RKO (cell line): ENCODE data around the gene CTSK.

ENCODE experiments used
- DNase-seq: peaks from one replicate; pipeline ENCODE4 v3.0.0-alpha.2; 2016; ENCODE audit warnings: low spot score

CTSK gene

GRCh38 chr1:150760013-150760412 lies 48.0 kb downstream of the CTSK start:
- DNase-seq = no peak

- no peak for DNase-seq
These were observed 54.6 kb downstream of the CTSK start for GRCh38 chr1:150753416-150753815.

- no peak for DNase-seq
These were observed 56.6 kb downstream of the CTSK start for GRCh38 chr1:150751443-150751842.

GRCh38 chr1:150749720-150750311 lies 58.2 kb downstream of the CTSK start:
- no peak for DNase-seq

- DNase-seq = no peak
These were observed 59.0 kb downstream of the CTSK start for GRCh38 chr1:150748878-150749719.
